Measurements from ENCODE around the gene BCL7A.
"Not testable (repeated sequence)": the region's sequence is repeated elsewhere in the genome, so short reads cannot be mapped to it uniquely, and the experiment has no call there.

BCL7A gene

GRCh38 chr12:122097584-122097926, 75.9 kb downstream of the BCL7A start:
- no peak for DNase-seq

- no peak for DNase-seq
Measured at GRCh38 chr12:122097927-122098756, 76.5 kb downstream of the BCL7A start.

GRCh38 chr12:122099280-122099749, 77.6 kb downstream of the BCL7A start:
- DNase-seq, result no peak

DNA sequence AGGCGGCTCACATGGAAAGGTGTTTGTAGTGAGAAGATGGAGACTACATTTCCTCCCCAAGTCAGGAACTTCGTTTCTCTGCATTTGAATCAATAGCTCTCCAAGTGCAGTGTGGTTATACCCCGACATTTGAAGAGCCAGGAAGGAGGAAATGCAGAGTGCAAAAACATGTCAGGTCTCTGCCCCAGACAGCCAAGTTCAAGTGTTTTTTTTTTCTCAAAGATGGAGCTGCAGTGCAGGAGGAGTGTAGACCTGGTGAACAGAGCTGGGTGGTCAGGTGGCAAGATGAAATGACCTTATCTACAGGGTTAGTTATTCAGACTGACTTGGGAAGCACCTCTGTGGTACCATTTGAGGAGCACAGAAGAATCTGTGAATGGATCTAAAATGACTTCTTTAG, 78.2 kb downstream of the BCL7A start:
- no peak for DNase-seq

- no peak for DNase-seq
Measured at GRCh38 chr12:122100568-122100967, 78.9 kb downstream of the BCL7A start.

DNA sequence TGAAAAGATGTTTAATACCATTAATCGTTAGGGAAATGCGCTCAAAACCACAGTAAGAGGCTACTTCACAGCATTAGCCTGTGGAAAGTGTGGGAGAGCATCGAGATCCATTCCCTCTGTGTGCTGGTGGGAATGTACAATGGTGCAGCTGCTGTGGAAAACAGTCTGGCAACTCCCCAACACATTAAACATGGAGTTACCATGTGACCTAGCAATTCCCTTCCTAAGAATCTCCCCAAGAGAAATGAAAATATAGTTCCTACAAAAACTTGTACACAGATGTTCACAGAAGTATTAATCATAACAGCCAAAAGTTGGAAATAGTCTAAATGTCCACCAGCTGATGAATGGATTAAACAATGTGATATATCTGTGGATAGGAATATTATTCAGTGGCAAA, 80.6 kb downstream of the BCL7A start:
- DNase-seq, result no peak

- DNase-seq, result no peak
Measured at GRCh38 chr12:122104844-122105243, 83.2 kb downstream of the BCL7A start.

DNA sequence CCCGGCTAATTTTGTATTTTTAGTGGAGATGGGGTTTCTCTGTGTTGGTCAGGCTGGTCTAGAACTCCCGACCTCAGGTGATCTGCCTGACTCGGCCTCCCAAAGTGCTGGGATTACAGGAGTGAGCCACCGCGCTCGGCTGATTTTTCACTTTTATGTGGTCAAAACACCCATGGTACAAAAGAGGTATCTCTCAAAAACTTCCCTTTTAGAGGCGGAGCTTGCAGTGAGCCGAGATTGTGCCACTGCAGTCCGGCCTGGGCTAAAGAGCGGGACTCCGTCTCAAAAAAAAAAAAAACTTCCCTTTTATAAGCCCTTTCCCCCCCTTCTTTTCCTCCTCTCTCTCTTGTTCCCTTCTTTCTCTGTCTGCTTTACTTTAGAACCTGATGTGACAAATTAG, 83.8 kb downstream of the BCL7A start:
- not testable (repeated sequence) for DNase-seq

DNA sequence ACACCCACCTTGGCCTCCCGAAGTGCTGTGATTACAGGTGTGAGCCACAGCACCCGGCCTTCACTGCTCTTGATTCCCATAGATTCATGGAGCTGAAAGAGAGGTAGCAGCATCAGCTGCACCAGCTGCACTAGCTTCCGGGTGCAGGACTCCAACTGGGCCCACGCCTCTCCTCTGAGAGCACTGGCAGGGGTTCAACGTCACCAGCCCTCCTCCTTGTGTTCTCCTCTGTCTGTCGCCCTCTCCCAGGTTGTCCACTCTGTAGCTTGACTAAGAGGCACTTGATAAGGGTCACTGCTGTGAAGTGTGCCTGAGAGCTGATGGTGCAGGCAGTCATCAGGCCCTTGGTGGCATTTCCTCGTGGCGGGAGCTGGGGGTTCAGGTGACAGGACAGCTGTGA, 85.2 kb downstream of the BCL7A start:
- DNase-seq, result no peak

DNA sequence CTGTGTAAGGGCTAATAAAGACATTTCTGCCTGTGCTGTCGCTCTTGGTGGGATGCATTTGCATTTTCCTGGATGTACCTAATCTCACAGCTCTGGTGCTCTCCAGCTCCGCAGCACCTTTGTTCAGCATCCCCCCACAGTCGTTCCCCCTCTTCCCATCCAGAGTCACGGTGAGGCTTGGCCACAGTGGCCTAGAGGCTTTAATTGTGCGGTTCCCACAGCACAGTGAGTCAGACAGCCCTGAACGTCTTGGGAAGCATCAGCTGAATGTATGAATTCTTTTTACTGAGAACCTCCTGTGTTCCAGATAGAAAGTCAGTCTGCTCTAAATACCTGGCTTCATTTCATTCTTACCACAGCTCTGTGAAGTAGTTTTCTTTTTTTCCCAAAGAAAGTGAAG, 85.6 kb downstream of the BCL7A start:
- DNase-seq, result no peak

GRCh38 chr12:122111089-122111641, 89.5 kb downstream of the BCL7A start:
- DNase-seq, result no peak

Measured in effector CD4-positive, alpha-beta T cell (primary cell).